Lower leg skin (tissue), 4 donors: ENCODE results near the gene EPYC. TPM values are rescaled to one million over a fixed set of nuclear protein-coding genes. Genes with fewer than 3 reads are reported as not detected.

Experiments
- DNase-seq, 2 donors: peaks; one replicate each; pipeline ENCODE4 v3.0.0-alpha.2; 2019; ENCODE audit warnings: low spot score in 2 of 2
- H3K4me3 ChIP-seq: fragments of 200-600 bp; sonication (generic); 2 replicates; pipeline ENCODE4 v1.5.1; 2017; ENCODE audit warnings: mild to moderate bottlenecking, low read depth; ENCODE audit not compliant: poor library complexity, severe bottlenecking
- POLR2A ChIP-seq, 2 donors: fragments of 450-650 bp; IDR thresholded peaks; one replicate each; pipeline ENCODE4 v1.6.1; 2016 to 2017; ENCODE audit warnings: antibody characterized with exemption in 2 of 2, mild to moderate bottlenecking in 1 of 2, moderate library complexity in 1 of 2
- WGBS, 2 donors: methylation state at CpG; one replicate each; pipeline ENCODE4 v1.1.5; 2018; 5-methylcytosine and 5-hydroxymethylcytosine counted together
- intact Hi-C: fragments of 100-400 bp; cut with DNase I; formaldehyde crosslinking; loops from one replicate; pipeline ENCODE4 v1.15.0; 2023; ENCODE audit warnings: low total_unique reads
- total RNA-seq, 4 donors: library from RNA; depleted of rRNA; stranded (reverse); fragments of >200 nt; gene quantifications; one replicate each; pipeline ENCODE4 v1.1.0, GENCODE V29; 2016
- TF ChIP-seq, protein P1 (sequence below), 3 donors: fragments of 450-650 bp; IDR thresholded peaks; one replicate each; pipeline ENCODE4 v1.5.1; 2016; ENCODE audit warnings: antibody characterized with exemption in 3 of 3, mild to moderate bottlenecking in 3 of 3, moderate library complexity in 2 of 3

Gene EPYC
- total RNA-seq, 4 donors from 2014 or later: not detected

DNA sequence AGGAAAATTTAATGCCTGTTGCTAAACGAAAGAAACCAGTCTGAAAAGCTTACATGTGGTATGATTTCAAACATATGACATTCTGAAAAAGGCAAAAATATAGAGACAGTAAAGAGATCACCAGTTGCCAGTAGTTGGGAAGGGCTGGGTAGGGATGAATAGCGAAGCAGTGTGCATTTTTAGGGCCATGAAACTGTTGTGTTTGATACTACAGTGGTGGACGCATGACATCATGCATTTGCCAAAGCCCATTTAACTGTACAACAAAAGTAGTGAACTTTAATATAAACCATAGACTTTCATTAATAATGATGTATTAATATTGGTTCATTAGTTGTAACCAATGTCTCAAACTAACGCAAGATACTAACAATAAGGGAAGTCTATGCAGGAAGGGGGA lies 14.7 kb upstream of the EPYC start:
- intact Hi-C loops: no loop called here
- TF ChIP-seq POLR2A (IDR thresholded peaks at IDR 0.05): no peak
- TF ChIP-seq, protein P1, sequence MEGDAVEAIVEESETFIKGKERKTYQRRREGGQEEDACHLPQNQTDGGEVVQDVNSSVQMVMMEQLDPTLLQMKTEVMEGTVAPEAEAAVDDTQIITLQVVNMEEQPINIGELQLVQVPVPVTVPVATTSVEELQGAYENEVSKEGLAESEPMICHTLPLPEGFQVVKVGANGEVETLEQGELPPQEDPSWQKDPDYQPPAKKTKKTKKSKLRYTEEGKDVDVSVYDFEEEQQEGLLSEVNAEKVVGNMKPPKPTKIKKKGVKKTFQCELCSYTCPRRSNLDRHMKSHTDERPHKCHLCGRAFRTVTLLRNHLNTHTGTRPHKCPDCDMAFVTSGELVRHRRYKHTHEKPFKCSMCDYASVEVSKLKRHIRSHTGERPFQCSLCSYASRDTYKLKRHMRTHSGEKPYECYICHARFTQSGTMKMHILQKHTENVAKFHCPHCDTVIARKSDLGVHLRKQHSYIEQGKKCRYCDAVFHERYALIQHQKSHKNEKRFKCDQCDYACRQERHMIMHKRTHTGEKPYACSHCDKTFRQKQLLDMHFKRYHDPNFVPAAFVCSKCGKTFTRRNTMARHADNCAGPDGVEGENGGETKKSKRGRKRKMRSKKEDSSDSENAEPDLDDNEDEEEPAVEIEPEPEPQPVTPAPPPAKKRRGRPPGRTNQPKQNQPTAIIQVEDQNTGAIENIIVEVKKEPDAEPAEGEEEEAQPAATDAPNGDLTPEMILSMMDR (IDR thresholded peaks at IDR 0.05): no peak
- H3K4me3 ChIP-seq: no peak overlapping the region
- 94 to 95% methylated on average over 4 of the region's 4 CpGs for WGBS, 2 donors
- DNase-seq: no peak

DNA sequence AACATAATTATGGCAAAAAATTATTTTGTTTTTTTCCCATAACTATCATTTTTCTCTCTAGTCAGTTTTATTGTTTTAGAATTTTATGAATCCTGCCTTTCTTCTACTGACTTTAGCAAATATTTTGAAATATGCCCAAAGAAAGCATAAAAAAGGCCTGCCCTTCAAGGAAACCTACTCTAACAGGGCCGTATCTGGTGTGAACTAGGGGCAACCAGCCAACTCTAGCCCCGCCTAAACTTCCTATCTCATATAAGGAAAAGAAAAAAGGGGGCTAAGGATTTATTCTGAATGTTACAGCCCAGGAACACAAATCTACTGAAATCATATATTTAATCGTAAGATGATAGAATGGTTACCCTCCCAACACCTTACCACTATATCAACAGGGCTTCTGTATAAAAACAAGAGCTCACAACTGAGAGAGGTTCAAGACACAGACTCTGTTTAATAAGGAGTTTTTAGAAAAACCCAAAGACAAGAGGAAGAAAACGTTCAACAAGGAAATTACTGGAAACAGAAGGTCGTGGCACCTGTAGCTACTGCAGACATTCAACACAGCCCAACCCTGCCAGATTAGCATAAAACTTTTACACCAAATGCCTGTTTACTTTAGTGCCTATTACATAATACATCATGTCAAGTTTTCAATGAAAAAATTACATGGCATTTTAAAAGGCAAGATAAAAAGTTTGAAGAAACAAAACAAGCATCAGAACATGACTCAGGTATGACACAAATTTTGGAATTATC lies 12.9 kb upstream of the EPYC start:
- TF ChIP-seq, protein P1 (IDR thresholded peaks at IDR 0.05): no peak
- no peak for TF ChIP-seq POLR2A (IDR thresholded peaks at IDR 0.05)
- no peak for DNase-seq
- intact Hi-C loops: no loop called here

DNA sequence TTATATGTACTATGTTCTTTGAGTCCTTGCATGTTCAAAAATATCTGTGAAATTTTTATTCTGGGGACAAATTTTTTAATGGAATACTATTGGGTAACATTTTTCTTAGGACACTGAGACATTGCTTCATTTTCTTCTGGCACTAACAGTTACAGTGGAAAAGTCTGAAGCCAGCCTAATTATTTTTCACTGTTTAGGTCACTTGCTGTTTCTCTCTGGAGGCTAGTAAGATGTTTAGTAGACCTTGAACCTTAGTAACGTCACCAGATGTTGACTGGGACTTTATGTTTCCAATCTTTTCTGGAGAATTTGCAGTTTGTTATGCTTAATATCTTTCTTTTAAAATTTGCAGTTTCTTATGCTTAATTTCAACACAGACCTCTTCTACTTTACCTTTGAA lies 12.3 kb upstream of the EPYC start:
- intact Hi-C loops: no loop called here
- WGBS, 2 donors: 49 to 64% methylated on average over 1 of the region's 1 CpG
- H3K4me3 ChIP-seq: no peak overlapping the region
- DNase-seq: no peak
- TF ChIP-seq POLR2A (IDR thresholded peaks at IDR 0.05): no peak
- TF ChIP-seq, protein P1 (IDR thresholded peaks at IDR 0.05): no peak

More for the DNA sequence above, 12.9 kb upstream of the EPYC start:
- no peak overlapping the region for H3K4me3 ChIP-seq
- 55 to 60% methylated on average over 5 of the region's 5 CpGs for WGBS, 2 donors

DNA sequence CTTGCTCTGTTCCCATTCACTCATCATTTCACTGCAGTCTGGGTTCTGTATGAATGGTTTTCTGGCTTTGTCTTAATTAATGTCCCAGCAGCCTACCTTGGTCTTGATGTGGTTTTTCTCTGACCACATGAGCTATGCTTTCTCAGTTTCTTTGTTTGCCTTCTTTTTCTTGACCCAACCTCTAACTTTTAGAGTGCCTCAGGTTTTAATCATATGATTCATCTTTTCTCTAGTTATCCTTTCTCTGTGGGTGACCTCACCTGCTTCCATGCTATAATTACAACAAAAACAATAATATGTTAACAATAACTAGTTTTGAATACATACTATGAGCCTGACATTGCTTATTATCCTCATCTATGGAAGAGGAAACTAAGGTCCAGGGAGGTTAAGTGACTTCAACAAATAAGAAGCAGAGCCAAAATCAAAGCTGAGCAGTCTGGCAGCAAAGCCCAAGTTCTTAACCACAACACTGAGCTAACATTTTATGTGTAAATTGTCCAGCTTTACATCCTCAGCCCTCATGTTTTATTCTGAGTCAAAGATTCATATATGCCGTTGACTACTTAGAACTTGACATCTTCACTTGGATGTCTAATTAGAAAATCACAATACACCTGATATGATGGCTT lies 4.7 kb upstream of the EPYC start:
- DNase-seq: no peak
- intact Hi-C loops: no loop called here
- H3K4me3 ChIP-seq: no peak overlapping the region
- WGBS, 2 donors: 79 to 85% methylated on average over 1 of the region's 1 CpG
- TF ChIP-seq, protein P1 (IDR thresholded peaks at IDR 0.05): no peak
- no peak for TF ChIP-seq POLR2A (IDR thresholded peaks at IDR 0.05)

DNA sequence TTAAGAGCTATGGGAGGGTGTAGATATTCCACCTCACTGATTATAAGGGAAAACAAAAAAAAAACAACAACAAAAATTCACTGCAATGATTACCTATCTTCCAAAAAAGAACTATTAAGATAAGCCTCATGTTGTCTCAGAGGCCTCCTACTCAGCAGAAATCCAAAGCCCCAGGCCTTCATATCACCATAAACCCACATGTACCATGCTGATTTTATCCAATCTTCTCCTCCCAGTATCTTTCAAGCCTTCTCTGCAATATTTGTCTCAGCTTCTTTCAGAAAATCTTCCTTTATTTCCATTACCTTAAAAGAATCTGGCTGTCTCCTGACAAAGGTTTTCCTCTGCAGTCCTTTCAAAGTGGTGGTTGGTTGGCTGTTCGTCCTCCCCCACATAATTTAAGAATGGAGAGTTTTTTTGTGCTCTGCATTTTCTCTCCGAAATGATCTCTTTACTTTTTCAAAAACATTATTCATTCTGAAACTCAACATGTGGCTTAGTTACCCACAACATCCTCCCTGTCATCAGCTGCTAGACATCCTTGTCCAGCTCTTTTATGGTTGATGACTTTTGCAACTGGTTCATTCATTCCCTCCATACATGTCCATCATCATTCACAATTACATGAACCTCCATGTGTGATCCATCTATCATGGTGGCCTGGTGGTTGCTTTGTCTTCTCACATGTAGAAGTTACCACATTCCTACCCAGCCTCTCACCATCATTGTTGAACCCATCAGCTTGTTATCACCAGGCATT lies 2.9 kb upstream of the EPYC start:
- no peak overlapping the region for H3K4me3 ChIP-seq
- no peak for TF ChIP-seq POLR2A (IDR thresholded peaks at IDR 0.05)
- TF ChIP-seq, protein P1 (IDR thresholded peaks at IDR 0.05): no peak
- WGBS, 2 donors: 81 to 89% methylated on average over 2 of the region's 2 CpGs
- intact Hi-C loops: no loop called here
- no peak for DNase-seq
